ENCODE results near the gene ANKRD13B.

The ANKRD13B gene

DNA sequence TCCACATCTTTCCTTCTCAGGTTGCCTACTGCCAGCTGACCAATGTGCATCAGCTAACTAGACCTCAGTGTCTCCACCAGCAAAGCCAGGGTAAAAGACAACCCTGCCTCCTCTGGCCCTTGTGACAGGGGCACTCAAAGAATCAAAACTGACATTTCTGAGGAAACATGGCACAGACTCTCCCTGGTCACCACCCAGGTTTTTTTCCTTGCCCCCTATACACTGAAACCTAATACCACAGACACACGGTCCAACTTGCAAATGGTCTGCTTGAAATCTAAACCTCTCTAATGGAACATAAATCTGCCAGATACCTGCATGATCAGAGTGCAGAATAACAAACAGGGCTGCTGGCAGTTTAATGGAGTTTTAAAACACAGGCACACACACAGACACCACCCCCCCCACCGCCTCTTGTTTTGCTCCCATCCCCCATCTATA, 49.3 kb downstream of the ANKRD13B start (continued):
- TF ChIP-seq, protein P1, sequence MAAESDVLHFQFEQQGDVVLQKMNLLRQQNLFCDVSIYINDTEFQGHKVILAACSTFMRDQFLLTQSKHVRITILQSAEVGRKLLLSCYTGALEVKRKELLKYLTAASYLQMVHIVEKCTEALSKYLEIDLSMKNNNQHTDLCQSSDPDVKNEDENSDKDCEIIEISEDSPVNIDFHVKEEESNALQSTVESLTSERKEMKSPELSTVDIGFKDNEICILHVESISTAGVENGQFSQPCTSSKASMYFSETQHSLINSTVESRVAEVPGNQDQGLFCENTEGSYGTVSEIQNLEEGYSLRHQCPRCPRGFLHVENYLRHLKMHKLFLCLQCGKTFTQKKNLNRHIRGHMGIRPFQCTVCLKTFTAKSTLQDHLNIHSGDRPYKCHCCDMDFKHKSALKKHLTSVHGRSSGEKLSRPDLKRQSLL (tag by site-specific recombination; IDR thresholded peaks at IDR 0.05): no peak
- peak; percentile 58; the same call in 1 of the 2 replicates for TF ChIP-seq ZNF391 (tag by site-specific recombination; IDR thresholded peaks at IDR 0.05; ENCODE audit: borderline replicate concordance, low read depth)
- TF ChIP-seq ZNF791 (tag by site-specific recombination; IDR thresholded peaks at IDR 0.05): no peak
- no peak for TF ChIP-seq ZNF169 (tag by site-specific recombination; IDR thresholded peaks at IDR 0.05)
- TF ChIP-seq OSR2 (tag by site-specific recombination; IDR thresholded peaks at IDR 0.05): peak; percentile 91
- TF ChIP-seq, protein P2, sequence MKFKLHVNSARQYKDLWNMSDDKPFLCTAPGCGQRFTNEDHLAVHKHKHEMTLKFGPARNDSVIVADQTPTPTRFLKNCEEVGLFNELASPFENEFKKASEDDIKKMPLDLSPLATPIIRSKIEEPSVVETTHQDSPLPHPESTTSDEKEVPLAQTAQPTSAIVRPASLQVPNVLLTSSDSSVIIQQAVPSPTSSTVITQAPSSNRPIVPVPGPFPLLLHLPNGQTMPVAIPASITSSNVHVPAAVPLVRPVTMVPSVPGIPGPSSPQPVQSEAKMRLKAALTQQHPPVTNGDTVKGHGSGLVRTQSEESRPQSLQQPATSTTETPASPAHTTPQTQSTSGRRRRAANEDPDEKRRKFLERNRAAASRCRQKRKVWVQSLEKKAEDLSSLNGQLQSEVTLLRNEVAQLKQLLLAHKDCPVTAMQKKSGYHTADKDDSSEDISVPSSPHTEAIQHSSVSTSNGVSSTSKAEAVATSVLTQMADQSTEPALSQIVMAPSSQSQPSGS (tag by site-specific recombination; IDR thresholded peaks at IDR 0.05; ENCODE audit: low read depth): no peak
- TF ChIP-seq BCL11B (tag by site-specific recombination; IDR thresholded peaks at IDR 0.05; ENCODE audit: low read depth): no peak
- TF ChIP-seq, protein P3, sequence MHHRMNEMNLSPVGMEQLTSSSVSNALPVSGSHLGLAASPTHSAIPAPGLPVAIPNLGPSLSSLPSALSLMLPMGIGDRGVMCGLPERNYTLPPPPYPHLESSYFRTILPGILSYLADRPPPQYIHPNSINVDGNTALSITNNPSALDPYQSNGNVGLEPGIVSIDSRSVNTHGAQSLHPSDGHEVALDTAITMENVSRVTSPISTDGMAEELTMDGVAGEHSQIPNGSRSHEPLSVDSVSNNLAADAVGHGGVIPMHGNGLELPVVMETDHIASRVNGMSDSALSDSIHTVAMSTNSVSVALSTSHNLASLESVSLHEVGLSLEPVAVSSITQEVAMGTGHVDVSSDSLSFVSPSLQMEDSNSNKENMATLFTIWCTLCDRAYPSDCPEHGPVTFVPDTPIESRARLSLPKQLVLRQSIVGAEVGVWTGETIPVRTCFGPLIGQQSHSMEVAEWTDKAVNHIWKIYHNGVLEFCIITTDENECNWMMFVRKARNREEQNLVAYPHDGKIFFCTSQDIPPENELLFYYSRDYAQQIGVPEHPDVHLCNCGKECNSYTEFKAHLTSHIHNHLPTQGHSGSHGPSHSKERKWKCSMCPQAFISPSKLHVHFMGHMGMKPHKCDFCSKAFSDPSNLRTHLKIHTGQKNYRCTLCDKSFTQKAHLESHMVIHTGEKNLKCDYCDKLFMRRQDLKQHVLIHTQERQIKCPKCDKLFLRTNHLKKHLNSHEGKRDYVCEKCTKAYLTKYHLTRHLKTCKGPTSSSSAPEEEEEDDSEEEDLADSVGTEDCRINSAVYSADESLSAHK (tag by site-specific recombination; IDR thresholded peaks at IDR 0.05): peak; percentile 96
- TF ChIP-seq ZNF404 (tag by site-specific recombination; IDR thresholded peaks at IDR 0.05): no peak
- TF ChIP-seq, protein P4, sequence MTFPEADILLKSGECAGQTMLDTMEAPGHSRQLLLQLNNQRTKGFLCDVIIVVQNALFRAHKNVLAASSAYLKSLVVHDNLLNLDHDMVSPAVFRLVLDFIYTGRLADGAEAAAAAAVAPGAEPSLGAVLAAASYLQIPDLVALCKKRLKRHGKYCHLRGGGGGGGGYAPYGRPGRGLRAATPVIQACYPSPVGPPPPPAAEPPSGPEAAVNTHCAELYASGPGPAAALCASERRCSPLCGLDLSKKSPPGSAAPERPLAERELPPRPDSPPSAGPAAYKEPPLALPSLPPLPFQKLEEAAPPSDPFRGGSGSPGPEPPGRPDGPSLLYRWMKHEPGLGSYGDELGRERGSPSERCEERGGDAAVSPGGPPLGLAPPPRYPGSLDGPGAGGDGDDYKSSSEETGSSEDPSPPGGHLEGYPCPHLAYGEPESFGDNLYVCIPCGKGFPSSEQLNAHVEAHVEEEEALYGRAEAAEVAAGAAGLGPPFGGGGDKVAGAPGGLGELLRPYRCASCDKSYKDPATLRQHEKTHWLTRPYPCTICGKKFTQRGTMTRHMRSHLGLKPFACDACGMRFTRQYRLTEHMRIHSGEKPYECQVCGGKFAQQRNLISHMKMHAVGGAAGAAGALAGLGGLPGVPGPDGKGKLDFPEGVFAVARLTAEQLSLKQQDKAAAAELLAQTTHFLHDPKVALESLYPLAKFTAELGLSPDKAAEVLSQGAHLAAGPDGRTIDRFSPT (tag by site-specific recombination; IDR thresholded peaks at IDR 0.05): no peak
- no peak for TF ChIP-seq ZNF792 (tag by site-specific recombination; IDR thresholded peaks at IDR 0.05)
- TF ChIP-seq ZNF560 (tag by site-specific recombination; IDR thresholded peaks at IDR 0.05; ENCODE audit: borderline replicate concordance): no peak
- 0 out of 2 replicates have a peak, but pooled peaks have one; percentile 32 for TF ChIP-seq MZF1 (tag by site-specific recombination; IDR thresholded peaks at IDR 0.05; ENCODE audit: borderline replicate concordance)
- TF ChIP-seq TCF7L2 (IDR thresholded peaks at IDR 0.05; ENCODE audit: borderline replicate concordance, low read depth, low read length): peak; percentile 85
- peak; percentile 97 for TF ChIP-seq ZNF843 (tag by site-specific recombination; IDR thresholded peaks at IDR 0.05)
- no peak for TF ChIP-seq SETDB1 (IDR thresholded peaks at IDR 0.05; ENCODE audit: insufficient read length, low read length)
- peak; percentile 75; the same call in 1 of the 2 replicates for TF ChIP-seq TRIM28 (IDR thresholded peaks at IDR 0.05; ENCODE audit: borderline replicate concordance, low read length)
- no peak for TF ChIP-seq ZNF16 (tag by site-specific recombination; IDR thresholded peaks at IDR 0.05; ENCODE audit: low read depth)
- no peak for TF ChIP-seq ZNF561 (tag by site-specific recombination; IDR thresholded peaks at IDR 0.05; ENCODE audit: borderline replicate concordance)
- peak; percentile 31; the same call in 1 of the 2 replicates for TF ChIP-seq ZNF24 (tag by site-specific recombination; IDR thresholded peaks at IDR 0.05)
- no peak for TF ChIP-seq ZNF19 (tag by site-specific recombination; IDR thresholded peaks at IDR 0.05; ENCODE audit: low read depth)
- TF ChIP-seq ZNF248 (tag by site-specific recombination; IDR thresholded peaks at IDR 0.05): no peak
- no peak for TF ChIP-seq ZNF214 (tag by site-specific recombination; IDR thresholded peaks at IDR 0.05; ENCODE audit: borderline replicate concordance)
- no peak for TF ChIP-seq ZFP3 (tag by site-specific recombination; IDR thresholded peaks at IDR 0.05; ENCODE audit: low read depth)
- TF ChIP-seq, protein P5, sequence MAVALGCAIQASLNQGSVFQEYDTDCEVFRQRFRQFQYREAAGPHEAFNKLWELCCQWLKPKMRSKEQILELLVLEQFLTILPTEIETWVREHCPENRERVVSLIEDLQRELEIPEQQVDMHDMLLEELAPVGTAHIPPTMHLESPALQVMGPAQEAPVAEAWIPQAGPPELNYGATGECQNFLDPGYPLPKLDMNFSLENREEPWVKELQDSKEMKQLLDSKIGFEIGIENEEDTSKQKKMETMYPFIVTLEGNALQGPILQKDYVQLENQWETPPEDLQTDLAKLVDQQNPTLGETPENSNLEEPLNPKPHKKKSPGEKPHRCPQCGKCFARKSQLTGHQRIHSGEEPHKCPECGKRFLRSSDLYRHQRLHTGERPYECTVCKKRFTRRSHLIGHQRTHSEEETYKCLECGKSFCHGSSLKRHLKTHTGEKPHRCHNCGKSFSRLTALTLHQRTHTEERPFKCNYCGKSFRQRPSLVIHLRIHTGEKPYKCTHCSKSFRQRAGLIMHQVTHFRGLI (tag by site-specific recombination; IDR thresholded peaks at IDR 0.05): no peak
- TF ChIP-seq PRDM1 (tag by site-specific recombination; IDR thresholded peaks at IDR 0.05): no peak
- no peak for TF ChIP-seq ZNF621 (tag by site-specific recombination; IDR thresholded peaks at IDR 0.05)
- TF ChIP-seq, protein P6, sequence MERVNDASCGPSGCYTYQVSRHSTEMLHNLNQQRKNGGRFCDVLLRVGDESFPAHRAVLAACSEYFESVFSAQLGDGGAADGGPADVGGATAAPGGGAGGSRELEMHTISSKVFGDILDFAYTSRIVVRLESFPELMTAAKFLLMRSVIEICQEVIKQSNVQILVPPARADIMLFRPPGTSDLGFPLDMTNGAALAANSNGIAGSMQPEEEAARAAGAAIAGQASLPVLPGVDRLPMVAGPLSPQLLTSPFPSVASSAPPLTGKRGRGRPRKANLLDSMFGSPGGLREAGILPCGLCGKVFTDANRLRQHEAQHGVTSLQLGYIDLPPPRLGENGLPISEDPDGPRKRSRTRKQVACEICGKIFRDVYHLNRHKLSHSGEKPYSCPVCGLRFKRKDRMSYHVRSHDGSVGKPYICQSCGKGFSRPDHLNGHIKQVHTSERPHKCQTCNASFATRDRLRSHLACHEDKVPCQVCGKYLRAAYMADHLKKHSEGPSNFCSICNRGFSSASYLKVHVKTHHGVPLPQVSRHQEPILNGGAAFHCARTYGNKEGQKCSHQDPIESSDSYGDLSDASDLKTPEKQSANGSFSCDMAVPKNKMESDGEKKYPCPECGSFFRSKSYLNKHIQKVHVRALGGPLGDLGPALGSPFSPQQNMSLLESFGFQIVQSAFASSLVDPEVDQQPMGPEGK (tag by site-specific recombination; IDR thresholded peaks at IDR 0.05): peak; percentile 91
- TF ChIP-seq HOXD13 (CRISPR knock-in tag; IDR thresholded peaks at IDR 0.05; ENCODE audit: borderline replicate concordance): no peak
- no peak for TF ChIP-seq ZNF610 (tag by site-specific recombination; IDR thresholded peaks at IDR 0.05; ENCODE audit: borderline replicate concordance)
- TF ChIP-seq ZNF785 (tag by site-specific recombination; IDR thresholded peaks at IDR 0.05): no peak
